H9 (cell line): ENCODE results near the gene AZI2. TPM values are rescaled to one million over a fixed set of nuclear protein-coding genes. Genes with fewer than 3 reads are reported as not detected.

Source experiments
- DNase-seq: peaks from one replicate; pipeline ENCODE4 v3.0.0-alpha.2; 2017
- H2AFZ ChIP-seq: one replicate; pipeline ENCODE4 v1.6.1; 2013; ENCODE audit warnings: mild to moderate bottlenecking, low read length, control low read depth, moderate library complexity
- H2AK5ac ChIP-seq: 2 replicates; pipeline ENCODE4 v1.6.1; 2013; ENCODE audit warnings: low read length, control low read depth, mixed read lengths; ENCODE audit not compliant: insufficient read length
- H2BK120ac ChIP-seq: one replicate; pipeline ENCODE4 v1.6.1; 2013; ENCODE audit warnings: low read depth, mild to moderate bottlenecking, low read length, control low read depth, inconsistent platforms; ENCODE audit not compliant: poor library complexity, severe bottlenecking
- H2BK12ac ChIP-seq: 2 replicates; pipeline ENCODE4 v1.6.1; 2013; ENCODE audit warnings: low read length, control low read depth, mixed read lengths, low read depth; ENCODE audit not compliant: insufficient read length
- H2BK15ac ChIP-seq: 2 replicates; pipeline ENCODE4 v1.6.1; 2013; ENCODE audit warnings: low read depth, low read length, control low read depth
- H2BK20ac ChIP-seq: one replicate; pipeline ENCODE4 v1.6.1; 2013; ENCODE audit warnings: low read depth, mild to moderate bottlenecking, low read length, control low read depth, inconsistent platforms; ENCODE audit not compliant: poor library complexity, severe bottlenecking
- H2BK5ac ChIP-seq: 2 replicates; pipeline ENCODE4 v1.6.1; 2013; ENCODE audit warnings: low read length, control low read depth, mixed read lengths; ENCODE audit not compliant: insufficient read length
- H3K14ac ChIP-seq: 2 replicates; pipeline ENCODE4 v1.6.1; 2013; ENCODE audit warnings: low read length, control low read depth; ENCODE audit not compliant: insufficient read depth
- H3K18ac ChIP-seq: 2 replicates; pipeline ENCODE4 v1.6.1; 2013; ENCODE audit warnings: low read depth, mild to moderate bottlenecking, mixed read lengths, low read length, control low read depth; ENCODE audit not compliant: insufficient read length
- H3K23ac ChIP-seq: 2 replicates; pipeline ENCODE4 v1.6.1; 2013; ENCODE audit warnings: low read length, control low read depth, mixed read lengths, low read depth; ENCODE audit not compliant: insufficient read length
- H3K23me2 ChIP-seq: 2 replicates; pipeline ENCODE4 v1.6.1; 2013; ENCODE audit warnings: low read depth, mild to moderate bottlenecking, mixed read lengths, low read length, control low read depth; ENCODE audit not compliant: insufficient read length, poor library complexity, severe bottlenecking
- H3K27ac ChIP-seq: 2 replicates; pipeline ENCODE4 v1.5.1; 2013; ENCODE audit warnings: low read length, control low read depth, mixed read lengths, low read depth; ENCODE audit not compliant: insufficient read length
- H3K27me3 ChIP-seq: 2 replicates; pipeline ENCODE4 v1.6.1; 2013; ENCODE audit warnings: low read length, control low read depth, inconsistent platforms; ENCODE audit not compliant: insufficient read depth
- H3K4ac ChIP-seq: 2 replicates; pipeline ENCODE4 v1.6.1; 2013; ENCODE audit warnings: low read depth, mild to moderate bottlenecking, control low read depth, inconsistent platforms, low read length, moderate library complexity
- H3K4me1 ChIP-seq: 2 replicates; pipeline ENCODE4 v1.6.1; 2013; ENCODE audit warnings: low read length, control low read depth, inconsistent platforms; ENCODE audit not compliant: insufficient read depth
- H3K4me2 ChIP-seq: 2 replicates; pipeline ENCODE4 v1.6.1; 2013; ENCODE audit warnings: low read length, control low read depth, mixed read lengths; ENCODE audit not compliant: insufficient read length, insufficient read depth
- H3K56ac ChIP-seq: 2 replicates; pipeline ENCODE4 v1.6.1; 2013; ENCODE audit warnings: low read depth, mild to moderate bottlenecking, mixed read lengths, low read length, control low read depth; ENCODE audit not compliant: insufficient read length
- H3K79me1 ChIP-seq: 2 replicates; pipeline ENCODE4 v1.6.1; 2013; ENCODE audit warnings: low read depth, mild to moderate bottlenecking, moderate library complexity, low read length, control low read depth, inconsistent platforms; ENCODE audit not compliant: insufficient read depth, poor library complexity, severe bottlenecking
- H3K79me2 ChIP-seq: 2 replicates; pipeline ENCODE4 v1.6.1; 2013; ENCODE audit warnings: low read length, control low read depth, inconsistent platforms; ENCODE audit not compliant: insufficient read depth
- H3K9ac ChIP-seq: 2 replicates; pipeline ENCODE4 v1.6.1; 2013; ENCODE audit warnings: low read length, control low read depth, mixed read lengths; ENCODE audit not compliant: insufficient read length; ENCODE audit errors: extremely low read depth
- H3K9me3 ChIP-seq: one replicate; pipeline ENCODE4 v1.6.1; 2013; ENCODE audit warnings: low read depth, low read length, inconsistent platforms; ENCODE audit not compliant: control insufficient read depth
- H3T11ph ChIP-seq: one replicate; pipeline ENCODE4 v1.6.1; 2013; ENCODE audit warnings: mild to moderate bottlenecking, low read length, control low read depth, inconsistent platforms
- H4K20me1 ChIP-seq: one replicate; pipeline ENCODE4 v1.6.1; 2013; ENCODE audit not compliant: control insufficient read depth, insufficient read length, insufficient read depth
- H4K5ac ChIP-seq: 2 replicates; pipeline ENCODE4 v1.6.1; 2013; ENCODE audit warnings: low read depth, mild to moderate bottlenecking, mixed read lengths, low read length, control low read depth; ENCODE audit not compliant: insufficient read length
- H4K8ac ChIP-seq: replicated peaks from 2 replicates; pipeline ENCODE4 v1.6.1; 2013; ENCODE audit warnings: low read length, control low read depth, mixed read lengths, low read depth; ENCODE audit not compliant: insufficient read length
- H4K91ac ChIP-seq: 2 replicates; pipeline ENCODE4 v1.6.1; 2013; ENCODE audit warnings: low read depth, mild to moderate bottlenecking, moderate library complexity, mixed read lengths, low read length, control low read depth; ENCODE audit not compliant: insufficient read length
- H3K27ac Mint-ChIP-seq, 3 experiments: 2 replicates in 2 of 3; 3 replicates in 1 of 3; pipeline ENCODE4 v1.8.0; 2020 to 2021; ENCODE audit warnings: mixed read lengths in 3 of 3, mild to moderate bottlenecking in 1 of 3, moderate library complexity in 1 of 3
- H3K27me3 Mint-ChIP-seq: 2 replicates; pipeline ENCODE4 v1.8.0; 2021; ENCODE audit warnings: low read depth, mild to moderate bottlenecking, moderate library complexity, mixed read lengths
- H3K36me3 Mint-ChIP-seq, 3 experiments: 2 replicates in 2 of 3; 3 replicates in 1 of 3; pipeline ENCODE4 v1.8.0; 2020 to 2021; ENCODE audit warnings: low read depth in 3 of 3, mixed read lengths in 3 of 3; ENCODE audit not compliant: insufficient read depth in 1 of 3
- H3K4me1 Mint-ChIP-seq, 2 experiments: 2 replicates each; pipeline ENCODE4 v1.8.0; 2020; ENCODE audit warnings: mixed read lengths in 2 of 2
- H3K4me3 Mint-ChIP-seq, 2 experiments: 2 replicates in 1 of 2; 3 replicates in 1 of 2; pipeline ENCODE4 v1.8.0; 2020 to 2021; ENCODE audit warnings: mild to moderate bottlenecking in 2 of 2, mixed read lengths in 2 of 2, moderate library complexity in 1 of 2
- H3K9me3 Mint-ChIP-seq, 2 experiments: 2 replicates in 1 of 2; 3 replicates in 1 of 2; pipeline ENCODE4 v1.8.0; 2020; ENCODE audit warnings: mild to moderate bottlenecking in 2 of 2, mixed read lengths in 2 of 2, moderate library complexity in 1 of 2
- WGBS: extraction: QIAGEN DNeasy Blood & Tissue Kit; methylation state at CpG from one replicate; pipeline ENCODE4 v1.1.7; 2013; ENCODE audit warnings: missing lambda C conversion rate, low lambda C conversion rate, mixed read lengths; ENCODE audit not compliant: insufficient read length; ENCODE audit errors: extremely low coverage; 5-methylcytosine and 5-hydroxymethylcytosine counted together
- total RNA-seq: library from RNA; stranded (reverse); gene quantifications from 2 replicates; pipeline ENCODE4 v1.2.1, GENCODE V29; 2021
- TF ChIP-seq, protein P1 (sequence below): fragments of 200-600 bp; sonication (generic); conservative IDR thresholded peaks from 3 replicates; pipeline ENCODE4 v1.8.0; 2021; ENCODE audit warnings: antibody characterized with exemption, mild to moderate bottlenecking

The AZI2 gene
- total RNA-seq, 1 experiment from 2014 or later, result 36.7 TPM

DNA sequence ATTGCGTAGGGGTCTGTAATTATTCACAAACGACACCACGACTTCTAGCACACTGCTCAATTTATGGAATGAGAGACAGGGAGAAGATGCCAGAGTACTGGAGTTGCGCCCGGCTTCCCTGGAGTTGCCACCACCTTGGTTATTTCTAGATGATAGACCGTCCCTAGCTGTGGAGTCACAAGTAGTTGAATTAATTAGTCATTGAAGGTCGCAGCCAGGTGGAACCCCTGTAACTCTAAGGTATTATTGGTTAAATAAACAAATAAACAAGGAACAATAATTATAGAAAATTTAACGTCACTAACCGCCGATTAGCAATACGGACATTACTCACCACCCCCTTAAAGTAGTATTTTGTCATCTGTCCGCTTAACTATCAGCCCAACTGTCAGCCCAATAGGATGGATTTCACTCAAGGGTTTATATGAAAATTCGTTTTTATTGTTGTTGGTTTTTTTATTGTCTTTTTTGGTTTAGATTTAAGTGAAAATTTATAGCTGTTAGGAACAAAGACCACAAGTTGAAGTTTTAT lies 911 bp upstream of the AZI2 start:
- peak overlapping the region; percentile 64 for H3K9ac ChIP-seq
- H2AK5ac ChIP-seq, result no peak overlapping the region
- peaks cover 2% of the 10 kb centered on the region; the same call in 1 of the 2 replicates for H3K79me2 ChIP-seq
- H4K20me1 ChIP-seq, result no peaks in the 10 kb centered on the region
- no peak overlapping the region for H3K56ac ChIP-seq
- no peaks in the 10 kb centered on the region for H3K79me1 ChIP-seq
- H4K91ac ChIP-seq, result no peak overlapping the region
- no peak overlapping the region for H2BK5ac ChIP-seq
- peak overlapping the region; percentile 2 for H2AFZ ChIP-seq
- H3K27me3 Mint-ChIP-seq, result no peaks in the 10 kb centered on the region
- DNase-seq, result no peak
- H3K9me3 ChIP-seq, result no peaks in the 10 kb centered on the region
- no peak overlapping the region for H4K8ac ChIP-seq
- no peak overlapping the region for H3K23ac ChIP-seq
- peaks cover 21 to 25% of the 10 kb centered on the region in 2 experiments for H3K4me1 Mint-ChIP-seq
- H3K4me3 Mint-ChIP-seq, result peak overlapping the region; percentile 88 to 95
- H3K4me2 ChIP-seq, result peak overlapping the region; percentile 93
- H3K14ac ChIP-seq, result peak overlapping the region; percentile 21; the same call in 1 of the 2 replicates
- peaks cover 6 to 23% of the 10 kb centered on the region in 2 experiments for H3K9me3 Mint-ChIP-seq
- no peaks in the 10 kb centered on the region; the same call in 1 of the 2 replicates for H3K4me1 ChIP-seq
- H4K5ac ChIP-seq, result no peak overlapping the region
- H3K36me3 Mint-ChIP-seq, result peaks cover 11 to 29% (median 23%) of the 10 kb centered on the region in 3 experiments; a peak in 6 of 7 replicates
- H2BK20ac ChIP-seq, result no peak overlapping the region
- no peaks in the 10 kb centered on the region for H3K27me3 ChIP-seq
- no peak overlapping the region for H3K4ac ChIP-seq
- H2BK120ac ChIP-seq, result no peak overlapping the region
- WGBS, result 100% methylated on average over 1 of the region's 13 CpGs
- peaks cover 6% of the 10 kb centered on the region for H3K23me2 ChIP-seq
- TF ChIP-seq, protein P1, sequence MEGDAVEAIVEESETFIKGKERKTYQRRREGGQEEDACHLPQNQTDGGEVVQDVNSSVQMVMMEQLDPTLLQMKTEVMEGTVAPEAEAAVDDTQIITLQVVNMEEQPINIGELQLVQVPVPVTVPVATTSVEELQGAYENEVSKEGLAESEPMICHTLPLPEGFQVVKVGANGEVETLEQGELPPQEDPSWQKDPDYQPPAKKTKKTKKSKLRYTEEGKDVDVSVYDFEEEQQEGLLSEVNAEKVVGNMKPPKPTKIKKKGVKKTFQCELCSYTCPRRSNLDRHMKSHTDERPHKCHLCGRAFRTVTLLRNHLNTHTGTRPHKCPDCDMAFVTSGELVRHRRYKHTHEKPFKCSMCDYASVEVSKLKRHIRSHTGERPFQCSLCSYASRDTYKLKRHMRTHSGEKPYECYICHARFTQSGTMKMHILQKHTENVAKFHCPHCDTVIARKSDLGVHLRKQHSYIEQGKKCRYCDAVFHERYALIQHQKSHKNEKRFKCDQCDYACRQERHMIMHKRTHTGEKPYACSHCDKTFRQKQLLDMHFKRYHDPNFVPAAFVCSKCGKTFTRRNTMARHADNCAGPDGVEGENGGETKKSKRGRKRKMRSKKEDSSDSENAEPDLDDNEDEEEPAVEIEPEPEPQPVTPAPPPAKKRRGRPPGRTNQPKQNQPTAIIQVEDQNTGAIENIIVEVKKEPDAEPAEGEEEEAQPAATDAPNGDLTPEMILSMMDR, result no peak
- no peak overlapping the region for H2BK15ac ChIP-seq
- no peak overlapping the region for H3K27ac ChIP-seq
- H3K27ac Mint-ChIP-seq, result peak overlapping the region; percentile 95 to 98 (median 98); a peak in 6 of 7 replicates
- H2BK12ac ChIP-seq, result no peak overlapping the region
- H3T11ph ChIP-seq, result no peak overlapping the region
- H3K18ac ChIP-seq, result no peak overlapping the region
